ENCODE measurements around the gene IL17RC.
"Not testable (repeated sequence)": the region's sequence is repeated elsewhere in the genome, so short reads cannot be mapped to it uniquely, and the experiment has no call there.

IL17RC gene

GRCh38 chr3:9893739-9894138, 23.2 kb upstream of the IL17RC start:
- DNase-seq, result no peak

- not testable (repeated sequence) for DNase-seq
These were observed 21.2 kb upstream of the IL17RC start for GRCh38 chr3:9895715-9896114.

GRCh38 chr3:9896755-9897407, 20.0 kb upstream of the IL17RC start:
- not testable (repeated sequence) for DNase-seq

- DNase-seq, result no peak
These were observed 19.2 kb upstream of the IL17RC start for GRCh38 chr3:9897408-9898372.

GRCh38 chr3:9898467-9899241, 18.2 kb upstream of the IL17RC start:
- DNase-seq, result no peak

- DNase-seq, result no peak
These were observed 17.6 kb upstream of the IL17RC start for GRCh38 chr3:9899289-9899791.

- DNase-seq, result not testable (repeated sequence)
These were observed 15.9 kb upstream of the IL17RC start for GRCh38 chr3:9900965-9901415.

- DNase-seq, result no peak
These were observed 14.9 kb upstream of the IL17RC start for GRCh38 chr3:9901967-9902366.

GRCh38 chr3:9902372-9903237, 14.3 kb upstream of the IL17RC start, which contains the start of gene IL17RE:
IL17RE (plus strand) TSS chr3:9902848; CDS start chr3:9902933, 85 bp downstream.
- no peak for DNase-seq

- DNase-seq, result no peak
These were observed 13.7 kb upstream of the IL17RC start for GRCh38 chr3:9903238-9903624.

- no peak for DNase-seq
These were observed 13.0 kb upstream of the IL17RC start for GRCh38 chr3:9903904-9904303.

- DNase-seq, result no peak
These were observed 10.4 kb upstream of the IL17RC start for GRCh38 chr3:9906480-9906879.

- DNase-seq, result no peak
These were observed 8.6 kb upstream of the IL17RC start for GRCh38 chr3:9908286-9908685.

GRCh38 chr3:9909221-9910013, 7.5 kb upstream of the IL17RC start:
- DNase-seq, result no peak

- no peak for DNase-seq
These were observed 5.0 kb upstream of the IL17RC start for GRCh38 chr3:9911863-9912262.

- DNase-seq, result no peak
These were observed 4.5 kb upstream of the IL17RC start for GRCh38 chr3:9912294-9912935.

GRCh38 chr3:9913601-9914000, 3.3 kb upstream of the IL17RC start:
- no peak for DNase-seq

- DNase-seq, result no peak
These were observed 2.9 kb upstream of the IL17RC start for GRCh38 chr3:9914011-9914410.

- DNase-seq, result no peak
These were observed 2.2 kb upstream of the IL17RC start for GRCh38 chr3:9914559-9915253.

All from stimulated activated CD4-positive, alpha-beta T cell treated with anti-CD3 and anti-CD28 coated beads, Interleukin-2, amount 100 ng/mL, for 48 hours (primary cell).